ENCODE results near the gene PPP1R2C.

PPP1R2C gene

DNA sequence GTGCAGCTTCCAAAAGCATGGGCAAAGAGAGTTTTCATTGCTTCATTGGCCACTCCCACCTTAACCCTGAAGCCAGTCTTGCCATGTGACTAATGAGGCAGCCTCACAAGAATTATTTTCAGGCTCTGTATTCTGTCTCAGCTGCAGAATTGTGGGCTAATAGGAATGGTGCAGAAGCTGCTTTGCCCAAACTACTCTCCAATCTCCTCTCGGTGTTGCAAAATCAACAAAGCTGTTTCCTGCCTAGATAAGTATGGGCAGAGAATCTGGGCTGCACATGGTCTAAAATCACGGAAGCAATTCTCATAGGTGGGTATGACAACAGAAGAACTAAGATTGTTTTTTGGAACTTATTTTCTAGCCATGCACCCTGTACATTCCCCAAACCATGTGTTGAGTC is 31.4 kb downstream of the PPP1R2C start:
- no peak for DNase-seq

DNA sequence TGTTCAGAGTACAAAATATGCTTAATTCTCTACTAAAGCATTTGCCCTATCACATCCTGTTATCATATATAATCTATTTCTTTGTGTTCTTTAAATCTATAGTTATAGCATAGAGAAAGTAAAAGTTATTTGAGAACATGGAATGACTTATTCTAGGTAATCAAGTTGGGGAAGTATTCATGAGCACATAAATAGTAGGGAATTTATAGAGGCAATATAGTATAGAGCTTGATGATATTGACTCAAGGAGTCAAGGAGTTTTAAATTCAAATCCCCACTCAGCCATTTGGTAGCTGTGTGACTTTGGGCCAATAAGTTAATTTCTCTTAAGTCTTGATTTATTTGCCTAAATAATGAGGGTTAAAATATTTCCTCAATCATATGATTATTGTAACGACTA is 37.5 kb downstream of the PPP1R2C start:
- DNase-seq: no peak

DNA sequence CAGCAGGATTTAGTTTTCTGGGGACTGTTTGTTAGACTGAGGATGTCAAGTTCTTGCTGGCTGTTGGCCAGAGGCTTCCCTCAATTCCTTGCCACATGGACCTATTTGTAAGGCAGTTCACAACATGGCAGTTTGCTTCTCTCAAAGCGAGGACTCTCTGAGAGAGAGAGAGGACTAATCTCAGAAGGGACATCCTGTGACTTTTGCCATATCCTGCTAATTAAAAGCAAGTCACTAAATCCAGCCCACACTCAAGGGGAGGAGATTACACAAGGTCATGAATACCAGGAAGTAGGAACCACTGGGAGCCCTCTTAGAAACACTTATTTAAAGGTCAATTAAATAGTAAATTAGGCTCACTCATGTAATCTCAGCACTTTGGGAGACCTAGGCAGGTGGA is 38.2 kb downstream of the PPP1R2C start:
- DNase-seq: no peak

DNA sequence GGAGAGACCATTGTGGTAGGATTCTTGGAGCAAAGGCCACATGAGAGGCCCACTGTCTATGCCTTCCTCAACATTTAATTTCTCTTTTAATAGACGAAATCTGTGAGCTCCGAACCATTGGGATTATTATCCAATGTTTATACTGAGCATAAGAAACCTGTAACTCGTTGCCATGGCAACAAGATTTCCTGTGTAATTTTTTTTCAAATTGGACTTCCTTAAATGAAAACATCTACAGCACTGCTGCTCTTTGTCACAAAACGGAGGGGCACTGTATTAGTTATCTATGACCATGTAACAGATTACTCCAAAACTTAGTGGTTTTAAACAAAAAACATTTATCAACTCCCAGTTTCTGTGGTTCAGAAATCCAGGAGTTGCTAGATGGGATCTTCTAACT is 38.7 kb downstream of the PPP1R2C start:
- no peak for DNase-seq

DNA sequence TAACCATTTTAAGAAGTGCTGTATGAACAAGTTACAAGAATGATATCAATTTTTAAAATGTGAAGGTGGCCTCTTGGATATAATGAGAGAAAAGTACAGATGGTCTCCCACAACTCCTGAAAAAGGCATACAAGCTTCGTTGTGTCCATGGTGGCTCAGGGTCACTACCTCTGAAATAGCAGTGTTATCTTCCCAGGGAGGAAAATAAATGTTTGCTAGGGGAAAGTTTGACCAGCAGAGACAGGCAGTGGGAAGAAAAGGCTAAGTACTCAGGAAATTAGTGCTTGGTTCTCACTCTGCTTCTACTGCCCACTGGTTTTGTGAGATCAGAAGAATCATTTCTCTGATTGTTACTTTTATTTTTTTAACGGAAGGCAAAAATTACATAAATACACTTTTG is 39.4 kb downstream of the PPP1R2C start:
- DNase-seq: no peak

DNA sequence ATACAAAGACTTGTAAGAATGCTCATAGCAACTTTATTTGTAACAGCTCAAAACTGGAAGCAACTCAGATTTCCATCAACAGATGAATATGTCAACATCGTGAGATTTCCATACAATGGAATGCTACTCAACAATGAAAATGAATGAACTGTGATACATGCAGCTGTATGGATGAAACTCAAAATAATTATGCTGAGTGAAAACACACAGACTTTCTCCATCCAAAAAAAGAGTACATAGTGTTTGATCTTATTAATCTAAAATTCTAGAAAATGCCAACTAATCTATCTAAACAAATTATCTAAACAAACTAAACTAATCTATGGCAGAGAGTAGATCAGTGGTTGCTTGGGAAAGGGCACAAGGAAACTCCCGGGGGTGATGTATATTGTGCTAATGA is 42.7 kb downstream of the PPP1R2C start:
- no peak for DNase-seq

DNA sequence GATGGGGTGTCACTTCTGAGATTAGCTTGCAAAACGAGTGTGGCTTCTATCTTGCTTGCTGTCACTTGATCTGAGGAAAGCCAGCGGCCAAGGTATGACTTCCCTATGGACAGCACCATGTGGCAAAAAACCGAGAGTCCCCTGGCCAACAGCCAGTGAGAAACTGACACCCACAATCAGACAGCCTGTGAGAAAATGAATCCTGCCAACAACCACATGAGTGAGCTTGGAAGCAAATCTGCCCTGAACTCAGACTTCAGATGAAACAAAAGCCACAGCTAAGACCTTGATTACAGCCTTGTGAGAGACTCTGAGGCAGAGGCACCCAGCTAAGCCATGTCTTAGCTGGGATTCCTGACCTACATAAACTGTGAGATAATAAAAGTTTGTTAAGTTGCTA is 45.5 kb downstream of the PPP1R2C start:
- DNase-seq: no peak
